ENCODE results near the gene SLC38A10. TPM values are rescaled to one million over a fixed set of nuclear protein-coding genes. Genes with fewer than 3 reads are reported as not detected.

Gene SLC38A10
- total and polyA plus RNA-seq, 10 of the 15 experiments (the other 5 are each of a cell fraction or from before 2014, with no cell fraction given) = 0.52 to 67.9 (median 22.1) TPM

DNA sequence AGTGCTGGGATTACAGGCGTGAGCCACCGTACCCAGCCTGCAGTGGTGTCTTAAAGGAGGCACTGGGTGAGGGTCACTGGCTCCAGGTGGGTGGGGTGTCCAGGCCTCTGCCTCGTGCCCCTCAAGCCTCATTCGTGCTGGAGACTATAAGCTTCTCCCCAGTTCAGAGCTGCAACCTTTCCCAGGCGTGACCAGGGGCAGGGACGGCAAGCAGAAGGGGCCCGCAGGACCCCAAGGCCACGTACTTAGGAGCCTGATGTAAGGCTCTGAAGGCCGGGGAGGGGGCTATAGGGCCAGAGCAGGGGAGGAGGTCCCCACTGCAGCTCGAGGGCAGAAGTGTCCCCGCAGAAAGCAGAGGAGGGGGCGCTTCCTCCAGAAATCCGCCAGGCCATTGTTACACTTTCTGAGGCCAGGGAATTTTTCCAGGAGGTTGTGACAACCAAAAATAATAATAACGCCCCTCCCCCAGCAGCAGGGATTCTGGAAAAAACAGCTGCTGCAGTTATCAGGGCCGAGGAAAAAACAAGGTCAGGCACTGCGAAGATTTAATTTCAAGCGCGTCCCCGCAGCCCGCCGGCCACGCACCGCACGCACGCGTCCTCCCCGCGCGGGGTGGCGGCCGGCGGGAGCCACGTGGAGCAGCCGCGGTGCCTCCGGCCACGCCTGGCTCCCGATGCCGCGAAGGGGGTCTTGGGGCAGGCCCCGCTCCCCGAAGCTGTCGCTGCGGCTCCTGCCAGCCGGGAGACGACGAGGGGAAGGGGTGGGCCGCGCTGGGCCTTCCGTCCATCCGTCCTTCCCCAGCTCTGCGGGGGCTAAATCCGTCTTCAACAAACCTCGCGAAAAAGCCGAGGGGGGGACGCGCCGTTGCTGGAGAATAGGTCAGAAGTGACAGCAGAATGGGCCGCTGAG is 45.8 kb upstream of the SLC38A10 start:
- no peaks in the 10 kb centered on the region for H3K27me3 ChIP-seq (replicated peaks in 1 of 2; ENCODE audit: control insufficient read depth in 2 of 2, insufficient read depth in 2 of 2, low read length in 1 of 2)
- intact Hi-C loops (cut with micrococcal nuclease; ENCODE audit: unreplicated experiment) = no loop called here
- no TSS peak for BruUV-seq (replicated peaks)

More for the DNA sequence above, 45.8 kb upstream of the SLC38A10 start:
- Histone ChIP-seq H4K20me1 (ENCODE audit: control insufficient read depth, insufficient read depth) (no peaks in the 10 kb centered on the region), H3K9me3 (replicated peaks; ENCODE audit: control insufficient read depth, insufficient read depth, low read length) (no peaks in the 10 kb centered on the region; the same call in 2 of the 3 replicates), H3K36me3 (ENCODE audit: control insufficient read depth in 2 of 2, insufficient read depth in 2 of 2, low read length in 1 of 2) (no peaks in the 10 kb centered on the region), H3K4me1 (ENCODE audit: control insufficient read depth, insufficient read depth, low read length) (no peaks in the 10 kb centered on the region), H3K4me3 (no peak overlapping the region), H3K79me2 (ENCODE audit: control insufficient read depth, insufficient read depth, low read length) (peaks cover 21% of the 10 kb centered on the region), H3K4me2 (ENCODE audit: control insufficient read depth, insufficient read depth) (no peak overlapping the region), H3K27ac (ENCODE audit: control insufficient read depth, insufficient read depth) (no peak overlapping the region), H3K9ac (ENCODE audit: control insufficient read depth, insufficient read depth, low read length) (no peak overlapping the region), H2AFZ (ENCODE audit: control insufficient read depth, low read depth, low read length) (no peak overlapping the region)
- CTCF ChIA-PET = interaction anchor here (1.5 kb wide), 1 partner anchor 144 kb away, joined by 3 read pairs; no protein-coding TSS in a partner anchor
- ATAC-seq = no peak
- SMC1A ChIA-PET (ENCODE audit: uncharacterized antibody, unreplicated experiment) = no interaction called here
- POLR2A ChIA-PET = no interaction called here
- RAD21 ChIA-PET (ENCODE audit: unreplicated experiment) = no interaction called here
- TF ChIP-seq EZH2 (IDR thresholded peaks at IDR 0.05; ENCODE audit: borderline replicate concordance, control insufficient read depth, low read depth, low read length) = no peak
- TF ChIP-seq SREBF2 (IDR thresholded peaks at IDR 0.05; ENCODE audit: low read length) = no peak
- TF ChIP-seq FOS (IDR thresholded peaks at IDR 0.05; ENCODE audit: borderline replicate concordance, extremely low read depth, insufficient read length) = no peak
- TF ChIP-seq, protein P1, sequence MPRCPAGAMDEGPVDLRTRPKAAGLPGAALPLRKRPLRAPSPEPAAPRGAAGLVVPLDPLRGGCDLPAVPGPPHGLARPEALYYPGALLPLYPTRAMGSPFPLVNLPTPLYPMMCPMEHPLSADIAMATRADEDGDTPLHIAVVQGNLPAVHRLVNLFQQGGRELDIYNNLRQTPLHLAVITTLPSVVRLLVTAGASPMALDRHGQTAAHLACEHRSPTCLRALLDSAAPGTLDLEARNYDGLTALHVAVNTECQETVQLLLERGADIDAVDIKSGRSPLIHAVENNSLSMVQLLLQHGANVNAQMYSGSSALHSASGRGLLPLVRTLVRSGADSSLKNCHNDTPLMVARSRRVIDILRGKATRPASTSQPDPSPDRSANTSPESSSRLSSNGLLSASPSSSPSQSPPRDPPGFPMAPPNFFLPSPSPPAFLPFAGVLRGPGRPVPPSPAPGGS (IDR thresholded peaks at IDR 0.05; ENCODE audit: borderline replicate concordance, insufficient read depth, low read depth, low read length, poor library complexity, severe bottlenecking) = no peak
- TF ChIP-seq ESRRA (IDR thresholded peaks at IDR 0.05; ENCODE audit: low read length) = no peak
- TF ChIP-seq ATF7 (IDR thresholded peaks at IDR 0.05; ENCODE audit: low read depth) = no peak
- no peak for TF ChIP-seq MXI1 (IDR thresholded peaks at IDR 0.05; ENCODE audit: low read depth, low read length)
- no peak for TF ChIP-seq NFXL1 (IDR thresholded peaks at IDR 0.05; ENCODE audit: borderline replicate concordance)
- TF ChIP-seq, protein P2, sequence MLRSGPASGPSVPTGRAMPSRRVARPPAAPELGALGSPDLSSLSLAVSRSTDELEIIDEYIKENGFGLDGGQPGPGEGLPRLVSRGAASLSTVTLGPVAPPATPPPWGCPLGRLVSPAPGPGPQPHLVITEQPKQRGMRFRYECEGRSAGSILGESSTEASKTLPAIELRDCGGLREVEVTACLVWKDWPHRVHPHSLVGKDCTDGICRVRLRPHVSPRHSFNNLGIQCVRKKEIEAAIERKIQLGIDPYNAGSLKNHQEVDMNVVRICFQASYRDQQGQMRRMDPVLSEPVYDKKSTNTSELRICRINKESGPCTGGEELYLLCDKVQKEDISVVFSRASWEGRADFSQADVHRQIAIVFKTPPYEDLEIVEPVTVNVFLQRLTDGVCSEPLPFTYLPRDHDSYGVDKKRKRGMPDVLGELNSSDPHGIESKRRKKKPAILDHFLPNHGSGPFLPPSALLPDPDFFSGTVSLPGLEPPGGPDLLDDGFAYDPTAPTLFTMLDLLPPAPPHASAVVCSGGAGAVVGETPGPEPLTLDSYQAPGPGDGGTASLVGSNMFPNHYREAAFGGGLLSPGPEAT (IDR thresholded peaks at IDR 0.05; ENCODE audit: low read depth) = no peak
- no peak for TF ChIP-seq CHD1 (IDR thresholded peaks at IDR 0.05; ENCODE audit: low read depth, low read length)
- no peak for TF ChIP-seq ZNF274 (IDR thresholded peaks at IDR 0.05; ENCODE audit: insufficient read depth, insufficient read length)
- no peak for TF ChIP-seq MEF2A (IDR thresholded peaks at IDR 0.05; ENCODE audit: insufficient read depth, low read depth, low read length)
- FAIRE-seq = no peak
- 87% methylated on average over 54 of the region's 60 CpGs for WGBS (ENCODE audit: insufficient coverage, insufficient replicate concordance, low lambda C conversion rate, missing lambda C conversion rate)
- in situ Hi-C loops (cut with MboI) = no loop called here
- no peak for DNase-seq (ENCODE audit: low read depth, low spot score)
